ENCODE measurements around the gene UBAC2.
"Not testable (repeated sequence)": the region's sequence is repeated elsewhere in the genome, so short reads cannot be mapped to it uniquely, and the experiment has no call there.

UBAC2 gene

DNA sequence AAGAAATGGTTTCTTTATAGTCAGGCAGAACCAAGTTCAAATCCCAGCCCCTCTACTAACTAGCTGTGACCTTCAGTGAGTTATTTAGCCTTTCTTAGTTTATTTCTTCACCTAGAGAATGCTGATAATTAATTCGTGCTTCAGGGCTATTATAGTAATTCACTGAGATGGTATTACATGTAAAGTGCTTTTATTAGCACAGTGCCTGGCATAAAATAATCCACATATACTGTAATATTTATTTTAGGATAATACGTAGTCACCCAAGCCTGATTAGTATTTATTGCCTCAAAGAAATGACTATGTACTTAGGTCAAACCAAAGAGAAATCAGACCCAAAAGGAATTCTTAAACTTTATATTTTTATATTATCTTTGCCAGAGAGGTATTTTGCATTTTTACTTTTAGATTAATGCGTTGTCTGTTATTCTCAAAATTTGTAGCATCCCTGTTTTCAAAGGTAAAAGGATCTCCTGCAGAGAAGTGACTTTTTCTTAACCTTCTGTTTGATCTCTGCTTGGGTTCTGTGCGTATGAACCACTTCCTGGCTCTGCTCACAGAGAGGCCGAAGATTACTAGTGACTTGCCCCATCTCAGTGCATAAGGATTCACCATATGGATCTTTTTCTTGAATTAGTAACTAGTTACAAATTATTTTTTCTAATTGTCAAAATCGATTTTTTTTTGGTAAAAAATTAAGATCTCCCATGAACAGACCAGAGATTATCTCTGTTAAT is 19.7 kb downstream of the UBAC2 start:
- Histone ChIP-seq H3K9ac (ENCODE audit: low read length) (no peak overlapping the region), H3K27me3 (ENCODE audit: control insufficient read depth, insufficient read depth, low read length) (no peaks in the 10 kb centered on the region), H3K4me1 (ENCODE audit: control insufficient read depth, insufficient read depth, low read length) (peaks cover 19% of the 10 kb centered on the region)

GRCh38 chr13:99221567-99222239 is 21.0 kb downstream of the UBAC2 start:
- Histone ChIP-seq H3K4me1 (ENCODE audit: control insufficient read depth, insufficient read depth, low read length) (peaks cover 19% of the 10 kb centered on the region), H3K36me3 (ENCODE audit: control insufficient read depth, insufficient read depth, low read length) (no peaks in the 10 kb centered on the region), H3K4me3 (ENCODE audit: low read length) (no peak overlapping the region), H3K27me3 (ENCODE audit: control insufficient read depth, insufficient read depth, low read length) (no peaks in the 10 kb centered on the region), H3K9ac (ENCODE audit: low read length) (no peak overlapping the region), H3K9me3 (ENCODE audit: control insufficient read depth, low read length) (no peaks in the 10 kb centered on the region)

More for the DNA sequence above, 19.7 kb downstream of the UBAC2 start:
- no peaks in the 10 kb centered on the region for H3K36me3 ChIP-seq (ENCODE audit: control insufficient read depth, insufficient read depth, low read length)
- H3K4me3 ChIP-seq (ENCODE audit: low read length) = no peak overlapping the region
- H3K9me3 ChIP-seq (ENCODE audit: control insufficient read depth, low read length) = no peaks in the 10 kb centered on the region

GRCh38 chr13:99223587-99223986 is 22.9 kb downstream of the UBAC2 start:
- no peaks in the 10 kb centered on the region for H3K36me3 ChIP-seq (ENCODE audit: control insufficient read depth, insufficient read depth, low read length)
- no peak overlapping the region for H3K9ac ChIP-seq (ENCODE audit: low read length)
- H3K4me3 ChIP-seq (ENCODE audit: low read length) = no peak overlapping the region
- no peaks in the 10 kb centered on the region for H3K9me3 ChIP-seq (ENCODE audit: control insufficient read depth, low read length)
- H3K27me3 ChIP-seq (ENCODE audit: control insufficient read depth, insufficient read depth, low read length) = no peaks in the 10 kb centered on the region
- H3K4me1 ChIP-seq (ENCODE audit: control insufficient read depth, insufficient read depth, low read length) = peaks cover 15% of the 10 kb centered on the region

DNA sequence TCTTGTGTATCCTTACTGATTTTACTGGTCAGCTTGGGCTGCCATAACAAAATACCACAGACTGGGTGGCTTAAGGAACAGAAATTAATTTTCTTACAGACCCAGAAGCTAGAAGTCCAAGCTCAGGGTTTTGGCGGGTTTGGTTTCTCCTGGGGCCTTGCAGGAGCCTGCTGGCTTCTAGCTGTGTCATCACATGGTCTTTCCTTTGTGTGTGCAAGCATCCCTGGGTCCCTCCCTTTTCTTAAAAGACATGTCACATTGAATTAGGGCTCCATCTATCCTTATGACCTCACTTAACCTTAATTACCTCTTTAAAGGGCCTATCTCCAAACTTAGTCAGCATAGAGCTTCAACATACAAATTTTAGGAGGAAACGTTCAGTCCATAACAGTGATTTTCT is 23.4 kb downstream of the UBAC2 start:
- H3K9ac ChIP-seq (ENCODE audit: low read length) = no peak overlapping the region
- H3K4me3 ChIP-seq (ENCODE audit: low read length) = no peak overlapping the region
- H3K9me3 ChIP-seq (ENCODE audit: control insufficient read depth, low read length) = no peaks in the 10 kb centered on the region
- H3K36me3 ChIP-seq (ENCODE audit: control insufficient read depth, insufficient read depth, low read length) = no peaks in the 10 kb centered on the region
- peaks cover 11% of the 10 kb centered on the region for H3K4me1 ChIP-seq (ENCODE audit: control insufficient read depth, insufficient read depth, low read length)
- H3K27me3 ChIP-seq (ENCODE audit: control insufficient read depth, insufficient read depth, low read length) = no peaks in the 10 kb centered on the region

DNA sequence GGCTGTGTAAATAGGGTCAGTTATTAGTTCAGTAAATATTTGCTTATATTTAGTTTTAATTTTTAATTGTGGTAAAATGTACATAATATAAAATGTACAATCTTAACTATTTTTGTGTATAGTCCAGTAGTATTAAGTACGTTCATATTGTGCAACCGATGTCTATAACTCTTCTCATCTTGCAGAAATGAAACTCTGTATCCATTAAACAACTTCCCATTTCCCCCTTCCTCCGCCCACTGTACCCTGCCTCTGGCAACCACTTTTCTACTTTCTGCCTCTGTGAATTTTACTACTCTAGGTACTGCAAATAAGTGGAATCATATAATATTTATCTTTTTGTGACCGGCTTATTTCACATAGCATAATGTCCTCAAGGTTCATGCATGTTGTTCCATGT is 24.4 kb downstream of the UBAC2 start:
- H3K4me1 ChIP-seq (ENCODE audit: control insufficient read depth, insufficient read depth, low read length) = peaks cover 13% of the 10 kb centered on the region
- H3K36me3 ChIP-seq (ENCODE audit: control insufficient read depth, insufficient read depth, low read length) = no peaks in the 10 kb centered on the region
- no peak overlapping the region for H3K9ac ChIP-seq (ENCODE audit: low read length)
- H3K9me3 ChIP-seq (ENCODE audit: control insufficient read depth, low read length) = no peaks in the 10 kb centered on the region
- H3K27me3 ChIP-seq (ENCODE audit: control insufficient read depth, insufficient read depth, low read length) = no peaks in the 10 kb centered on the region
- no peak overlapping the region for H3K4me3 ChIP-seq (ENCODE audit: low read length)

GRCh38 chr13:99226513-99226912 is 25.9 kb downstream of the UBAC2 start:
- Histone ChIP-seq H3K4me3 (ENCODE audit: low read length) (no peak overlapping the region), H3K9ac (ENCODE audit: low read length) (no peak overlapping the region), H3K36me3 (ENCODE audit: control insufficient read depth, insufficient read depth, low read length) (no peaks in the 10 kb centered on the region), H3K4me1 (ENCODE audit: control insufficient read depth, insufficient read depth, low read length) (peaks cover 19% of the 10 kb centered on the region), H3K27me3 (ENCODE audit: control insufficient read depth, insufficient read depth, low read length) (no peaks in the 10 kb centered on the region), H3K9me3 (ENCODE audit: control insufficient read depth, low read length) (no peaks in the 10 kb centered on the region)

DNA sequence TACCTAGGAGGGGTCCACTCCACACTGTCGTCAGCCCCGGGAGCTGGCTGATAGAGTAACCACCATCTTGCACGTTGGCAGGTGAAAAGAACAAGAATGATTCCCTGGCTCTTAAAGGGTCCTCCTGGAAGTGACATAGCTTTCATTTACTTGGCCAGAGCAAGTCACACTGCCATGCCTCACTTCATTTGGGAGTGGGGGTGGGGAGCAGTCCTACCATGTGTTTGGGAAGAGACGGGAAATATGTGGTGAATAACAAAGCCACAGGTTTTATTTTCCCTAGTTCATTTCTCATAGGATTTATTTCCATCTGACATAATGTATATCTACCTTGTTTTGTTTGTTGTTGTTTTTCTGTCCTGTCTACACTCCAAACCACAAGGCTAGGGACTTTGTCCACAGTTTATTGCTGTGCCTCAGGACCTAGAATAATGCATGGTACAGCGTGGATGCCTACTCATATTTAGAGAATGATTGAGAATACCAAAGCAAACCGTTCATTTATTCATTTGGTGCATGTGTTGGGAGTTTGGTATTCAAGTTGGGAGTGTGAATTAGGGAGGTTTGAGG is 26.8 kb downstream of the UBAC2 start:
- no peak overlapping the region for H3K4me3 ChIP-seq (ENCODE audit: low read length)
- no peaks in the 10 kb centered on the region for H3K9me3 ChIP-seq (ENCODE audit: control insufficient read depth, low read length)
- no peak overlapping the region for H3K9ac ChIP-seq (ENCODE audit: low read length)
- no peaks in the 10 kb centered on the region for H3K27me3 ChIP-seq (ENCODE audit: control insufficient read depth, insufficient read depth, low read length)
- peaks cover 20% of the 10 kb centered on the region for H3K4me1 ChIP-seq (ENCODE audit: control insufficient read depth, insufficient read depth, low read length)
- H3K36me3 ChIP-seq (ENCODE audit: control insufficient read depth, insufficient read depth, low read length) = no peaks in the 10 kb centered on the region

DNA sequence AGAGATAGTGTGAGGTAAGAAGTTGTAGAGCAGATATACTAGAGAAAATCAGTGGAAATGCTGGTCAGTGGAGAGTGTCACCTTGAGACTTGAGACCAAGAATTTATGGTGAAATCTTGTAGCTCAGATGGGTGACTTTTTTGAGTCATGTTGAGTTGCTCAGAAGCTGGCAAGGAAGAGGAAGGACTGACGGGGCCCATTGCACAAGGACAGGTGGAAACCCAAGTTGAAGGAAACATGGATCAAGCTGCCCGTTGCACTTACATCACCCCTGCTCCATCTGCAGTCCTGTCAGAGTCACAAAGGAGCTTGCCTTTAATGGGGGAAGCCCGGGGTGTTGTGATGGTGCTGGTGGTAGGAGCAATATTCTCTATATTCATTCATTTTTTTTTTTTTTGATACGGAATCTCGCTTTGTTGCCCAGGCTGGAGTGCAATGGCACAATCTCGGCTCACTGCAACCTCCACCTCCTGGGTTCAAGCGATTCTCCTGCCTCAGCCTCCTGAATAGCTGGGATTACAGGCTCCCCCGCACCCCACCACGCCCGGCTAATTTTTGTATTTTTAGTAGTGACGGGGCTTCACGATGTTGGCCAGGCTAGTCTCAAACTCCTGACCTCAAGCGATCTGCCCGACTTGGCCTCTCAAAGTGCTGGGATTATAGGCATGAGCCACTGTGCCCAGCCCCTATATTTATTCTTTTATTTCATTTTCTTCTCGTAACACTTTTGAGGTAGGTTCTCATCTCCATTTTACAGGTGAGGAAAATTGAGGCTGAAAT is 27.4 kb downstream of the UBAC2 start:
- Histone ChIP-seq H3K4me3 (ENCODE audit: low read length) (no peak overlapping the region), H3K9me3 (ENCODE audit: control insufficient read depth, low read length) (no peaks in the 10 kb centered on the region), H3K9ac (ENCODE audit: low read length) (no peak overlapping the region), H3K36me3 (ENCODE audit: control insufficient read depth, insufficient read depth, low read length) (no peaks in the 10 kb centered on the region), H3K27me3 (ENCODE audit: control insufficient read depth, insufficient read depth, low read length) (no peaks in the 10 kb centered on the region), H3K4me1 (ENCODE audit: control insufficient read depth, insufficient read depth, low read length) (peaks cover 20% of the 10 kb centered on the region)

DNA sequence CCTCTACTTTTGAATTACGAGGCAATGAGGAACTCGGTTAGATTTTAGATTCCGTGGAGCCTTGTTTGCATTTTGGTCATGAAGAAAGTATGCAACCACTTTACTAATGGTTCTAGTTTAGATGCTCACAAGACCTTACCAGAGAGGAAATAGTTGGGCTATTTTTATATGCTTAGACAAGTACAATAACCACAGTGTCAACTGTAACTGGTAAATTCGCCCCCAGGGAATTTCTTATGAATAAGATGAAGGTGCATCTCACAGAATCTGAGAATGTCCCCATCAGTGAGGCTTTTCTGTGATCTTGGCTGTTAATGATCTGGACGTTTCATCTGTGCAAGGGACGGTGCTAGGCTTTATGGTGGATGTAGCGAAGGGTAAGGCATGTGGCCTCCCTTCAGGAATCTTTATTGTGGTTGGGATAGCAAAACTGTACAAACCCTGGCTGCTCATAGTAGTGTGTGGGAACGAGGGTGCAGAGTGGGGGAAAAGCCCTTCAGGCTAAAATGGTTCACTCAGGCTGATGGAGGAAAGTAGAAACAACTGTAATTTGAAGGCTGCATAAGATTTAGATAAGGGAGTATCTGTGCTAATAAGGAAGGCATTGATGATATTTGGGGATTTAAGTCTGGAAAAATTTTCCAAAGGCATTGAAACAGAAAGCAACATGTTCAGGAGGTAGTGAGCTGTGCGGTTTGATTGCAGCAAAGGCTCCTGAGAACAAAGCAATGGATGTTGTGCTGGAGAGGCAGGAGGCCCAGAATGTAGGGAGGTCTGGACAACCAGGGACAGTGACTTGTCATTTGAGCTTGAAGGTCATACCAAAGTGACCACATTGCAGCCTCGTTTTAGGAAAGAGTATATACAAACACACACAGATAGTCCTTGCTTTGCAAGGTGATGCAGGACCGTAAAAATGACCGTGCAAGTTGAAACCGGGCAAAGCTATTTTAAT is 28.4 kb downstream of the UBAC2 start:
- H3K36me3 ChIP-seq (ENCODE audit: control insufficient read depth, insufficient read depth, low read length) = no peaks in the 10 kb centered on the region
- no peaks in the 10 kb centered on the region for H3K27me3 ChIP-seq (ENCODE audit: control insufficient read depth, insufficient read depth, low read length)
- no peaks in the 10 kb centered on the region for H3K9me3 ChIP-seq (ENCODE audit: control insufficient read depth, low read length)
- no peak overlapping the region for H3K4me3 ChIP-seq (ENCODE audit: low read length)
- H3K4me1 ChIP-seq (ENCODE audit: control insufficient read depth, insufficient read depth, low read length) = peaks cover 13% of the 10 kb centered on the region
- no peak overlapping the region for H3K9ac ChIP-seq (ENCODE audit: low read length)

GRCh38 chr13:99230588-99230987 is 29.9 kb downstream of the UBAC2 start:
- not testable (repeated sequence) for H3K9me3 ChIP-seq (ENCODE audit: control insufficient read depth, low read length); H3K36me3 ChIP-seq (ENCODE audit: control insufficient read depth, insufficient read depth, low read length); H3K27me3 ChIP-seq (ENCODE audit: control insufficient read depth, insufficient read depth, low read length); H3K4me3 ChIP-seq (ENCODE audit: low read length); H3K9ac ChIP-seq (ENCODE audit: low read length)
- peaks cover 11% of the 10 kb centered on the region for H3K4me1 ChIP-seq (ENCODE audit: control insufficient read depth, insufficient read depth, low read length)

DNA sequence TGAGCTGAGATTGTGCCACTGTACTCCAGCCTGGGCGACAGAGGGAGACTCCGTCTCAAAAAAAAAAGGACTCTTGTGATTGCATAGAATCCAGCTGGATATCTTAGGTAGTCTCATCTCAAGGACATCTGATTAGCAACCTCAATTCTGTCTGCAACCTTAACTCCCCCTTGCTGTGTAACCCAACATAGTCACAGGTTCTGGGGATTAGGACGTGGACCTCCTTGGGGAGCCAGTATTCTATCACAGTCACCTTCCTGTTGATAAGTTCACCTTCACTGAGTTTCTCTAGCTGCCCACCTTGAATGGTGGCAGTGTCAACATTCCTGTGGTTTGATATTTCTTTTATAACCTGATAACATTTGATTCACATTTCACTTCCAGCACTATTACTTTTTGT is 30.3 kb downstream of the UBAC2 start:
- Histone ChIP-seq H3K9ac (ENCODE audit: low read length) (no peak overlapping the region), H3K36me3 (ENCODE audit: control insufficient read depth, insufficient read depth, low read length) (no peaks in the 10 kb centered on the region), H3K4me3 (ENCODE audit: low read length) (no peak overlapping the region), H3K9me3 (ENCODE audit: control insufficient read depth, low read length) (no peaks in the 10 kb centered on the region), H3K4me1 (ENCODE audit: control insufficient read depth, insufficient read depth, low read length) (peaks cover 11% of the 10 kb centered on the region), H3K27me3 (ENCODE audit: control insufficient read depth, insufficient read depth, low read length) (no peaks in the 10 kb centered on the region)
